Ovary (tissue), 9 donors: Measurements from ENCODE around the gene UBR3. TPM values are rescaled to one million over a fixed set of nuclear protein-coding genes. Genes with fewer than 3 reads are reported as not detected.
"Not testable (repeated sequence)": the region's sequence is repeated elsewhere in the genome, so short reads cannot be mapped to it uniquely, and the experiment has no call there.

Experiments used
- DNase-seq, 5 donors: peaks; one replicate each; pipeline ENCODE4 v3.0.0-alpha.2; 2019 to 2020
- H3K27ac ChIP-seq, 2 donors: fragments of 200-600 bp; one replicate each; pipeline versions ENCODE4 v1.5.1 to v1.8.0; 2019 to 2022
- H3K27me3 ChIP-seq: fragments of 200-600 bp; one replicate; pipeline ENCODE4 v1.8.0; 2022
- H3K36me3 ChIP-seq: fragments of 200-600 bp; sonication (generic); one replicate; pipeline ENCODE4 v1.5.1; 2019
- H3K4me1 ChIP-seq: one replicate; pipeline ENCODE4 v1.8.1; 2013; ENCODE audit warnings: mild to moderate bottlenecking, moderate library complexity; ENCODE audit not compliant: insufficient read depth
- H3K4me3 ChIP-seq: fragments of 200-600 bp; sonication (generic); one replicate; pipeline ENCODE4 v1.5.1; 2017
- H3K9me3 ChIP-seq, 2 donors: fragments of 200-600 bp in 1 of 2; sonication (generic) in 1 of 2; one replicate each; pipeline versions ENCODE4 v1.5.1 to v1.8.1; 2013 to 2019; ENCODE audit warnings: mild to moderate bottlenecking in 1 of 2, moderate library complexity in 1 of 2
- EP300 ChIP-seq: sonication (generic); formaldehyde crosslinking; IDR thresholded peaks from one replicate; pipeline ENCODE4 v1.6.1; 2017; ENCODE audit warnings: antibody characterized with exemption
- POLR2A ChIP-seq: fragments of 450-650 bp; IDR thresholded peaks from one replicate; pipeline ENCODE4 v1.6.1; 2017; ENCODE audit warnings: antibody characterized with exemption, mild to moderate bottlenecking, moderate library complexity
- WGBS, 3 donors: extraction: QIAGEN DNeasy Blood & Tissue Kit in 1 of 3; methylation state at CpG; one replicate each; pipeline versions ENCODE4 v1.1.5 to v1.1.7; 2013 to 2017; 5-methylcytosine and 5-hydroxymethylcytosine counted together
- intact Hi-C, 4 donors: fragments of 100-400 bp; cut with DNase I; formaldehyde crosslinking; loops; one replicate each; pipeline versions ENCODE4 v1.11.0 to v1.15.1; 2022 to 2023
- polyA plus RNA-seq, 2 donors: library from polyadenylated mRNA; stranded (reverse); fragments of 200-250 nt in 1 of 2; fragments of 350-450 nt in 1 of 2; fragmentation: Illumina TruSeq in 1 of 2; extraction: RNeasy Lipid Tissue Mini Kit (QIAGEN cat#74804) in 1 of 2; gene quantifications; one replicate each; pipeline ENCODE4 v1.2.3, GENCODE V29; 2013 to 2014
- total RNA-seq, 7 donors: library from RNA; depleted of rRNA in 2 of 7; stranded (reverse); fragments of >200 nt in 2 of 7; fragmentation: NEBNext Ultra II Directional in 3 of 7; extraction: Animal tissue kit (Norgen Biotek cat#: 25700) in 3 of 7; gene quantifications; one replicate each; pipeline versions ENCODE4 v1.1.0 to v1.2.4, GENCODE V29; 2016 to 2023
- TF ChIP-seq, protein P1 (sequence below), 3 donors: fragments of 450-650 bp in 2 of 3; fragments of 200-600 bp in 1 of 3; IDR thresholded peaks; one replicate each; pipeline versions ENCODE4 v1.5.1 to v1.8.0; 2016 to 2022; ENCODE audit warnings: antibody characterized with exemption in 3 of 3, mild to moderate bottlenecking in 1 of 3
- donor health status: DM: no; HTN: no; CAD: no; lungs with moderate emphysema.
- donor health status: DM: no; HTN: no; CAD: no.
- donor health status: Bipolar disorder and iron deficiency.
- donor health status: DM: yes; HTN: yes; CAD: no.
- donor health status: DM: no; HTN: no; CAD: no.
- donor health status: DM: yes; HTN: yes; CAD: no.

The UBR3 gene
- total and polyA plus RNA-seq, 9 donors = 13.6 to 63.4 (median 45.1) TPM

- WGBS, 3 donors = 40 to 58% (median 57%) methylated on average over 4 of the region's 4 CpGs
- TF ChIP-seq, protein P1, sequence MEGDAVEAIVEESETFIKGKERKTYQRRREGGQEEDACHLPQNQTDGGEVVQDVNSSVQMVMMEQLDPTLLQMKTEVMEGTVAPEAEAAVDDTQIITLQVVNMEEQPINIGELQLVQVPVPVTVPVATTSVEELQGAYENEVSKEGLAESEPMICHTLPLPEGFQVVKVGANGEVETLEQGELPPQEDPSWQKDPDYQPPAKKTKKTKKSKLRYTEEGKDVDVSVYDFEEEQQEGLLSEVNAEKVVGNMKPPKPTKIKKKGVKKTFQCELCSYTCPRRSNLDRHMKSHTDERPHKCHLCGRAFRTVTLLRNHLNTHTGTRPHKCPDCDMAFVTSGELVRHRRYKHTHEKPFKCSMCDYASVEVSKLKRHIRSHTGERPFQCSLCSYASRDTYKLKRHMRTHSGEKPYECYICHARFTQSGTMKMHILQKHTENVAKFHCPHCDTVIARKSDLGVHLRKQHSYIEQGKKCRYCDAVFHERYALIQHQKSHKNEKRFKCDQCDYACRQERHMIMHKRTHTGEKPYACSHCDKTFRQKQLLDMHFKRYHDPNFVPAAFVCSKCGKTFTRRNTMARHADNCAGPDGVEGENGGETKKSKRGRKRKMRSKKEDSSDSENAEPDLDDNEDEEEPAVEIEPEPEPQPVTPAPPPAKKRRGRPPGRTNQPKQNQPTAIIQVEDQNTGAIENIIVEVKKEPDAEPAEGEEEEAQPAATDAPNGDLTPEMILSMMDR (IDR thresholded peaks at IDR 0.05) = no peak
- TF ChIP-seq POLR2A (no peak), EP300 (no peak)
- intact Hi-C loops = no loop called here
- Histone ChIP-seq H3K4me3 (no peak overlapping the region), H3K9me3 (no peaks in the 10 kb centered on the region), H3K27me3 (no peaks in the 10 kb centered on the region), H3K36me3 (no peaks in the 10 kb centered on the region), H3K27ac (no peak overlapping the region), H3K4me1 (no peaks in the 10 kb centered on the region)
- no peak for DNase-seq
Observed at GRCh38 chr2:170106102-170106840, 279.0 kb downstream of the UBR3 start.

GRCh38 chr2:170113168-170113894 lies 286.1 kb downstream of the UBR3 start:
- no peak for DNase-seq
- no peak overlapping the region for H3K4me3 ChIP-seq
- no peak overlapping the region for H3K27ac ChIP-seq
- intact Hi-C loops = no loop called here
- H3K9me3 ChIP-seq = peaks cover 0 to 3% of the 10 kb centered on the region in 2 donors
- H3K27me3 ChIP-seq = no peaks in the 10 kb centered on the region
- 68 to 82% (median 77%) methylated on average over 4 of the region's 4 CpGs for WGBS, 3 donors
- TF ChIP-seq, protein P1 (IDR thresholded peaks at IDR 0.05) = no peak
- TF ChIP-seq POLR2A (no peak), EP300 (no peak)
- H3K4me1 ChIP-seq = no peaks in the 10 kb centered on the region
- H3K36me3 ChIP-seq = no peaks in the 10 kb centered on the region

DNA sequence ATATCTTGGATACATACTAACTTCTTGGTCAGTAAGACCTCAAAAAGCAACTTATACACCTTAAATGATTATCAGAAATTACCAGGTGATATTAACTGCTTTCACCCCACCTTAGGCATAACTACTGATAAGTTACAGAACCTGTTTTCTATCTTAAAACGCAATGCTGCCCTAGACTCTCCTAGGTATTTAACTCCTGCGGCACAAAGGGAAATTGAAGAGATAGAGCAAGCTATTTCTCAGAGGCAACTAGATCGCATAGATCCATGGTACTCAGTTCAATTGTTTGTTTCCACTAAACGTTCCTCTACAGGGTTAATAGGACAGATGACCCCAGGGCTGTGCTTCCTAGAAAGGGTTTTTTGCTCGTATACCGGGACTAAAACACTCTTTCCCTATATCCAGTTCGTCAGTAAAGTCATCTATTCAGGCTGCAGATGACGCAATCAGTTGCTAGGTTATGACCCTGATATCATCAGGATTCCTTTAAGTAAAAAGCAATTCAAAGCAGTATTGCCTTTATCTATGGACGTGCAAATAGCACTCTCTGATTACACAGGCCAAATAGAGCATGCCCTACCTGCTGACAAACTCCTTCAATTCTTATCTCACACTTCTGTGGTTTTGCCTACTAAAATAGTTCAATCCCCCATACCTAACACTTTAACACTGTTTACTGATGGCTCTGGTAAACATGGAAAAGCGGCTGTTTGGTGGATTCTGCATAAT lies 288.4 kb downstream of the UBR3 start:
- Histone ChIP-seq H3K4me1 (no peaks in the 10 kb centered on the region), H3K36me3 (no peaks in the 10 kb centered on the region), H3K4me3 (no peak overlapping the region), H3K27me3 (no peaks in the 10 kb centered on the region), H3K27ac (no peak overlapping the region), H3K9me3 (peaks cover 0 to 3% of the 10 kb centered on the region in 2 donors)
- TF ChIP-seq EP300 = no peak
- no peak for TF ChIP-seq POLR2A
- TF ChIP-seq, protein P1 (IDR thresholded peaks at IDR 0.05) = no peak
- intact Hi-C loops = no loop called here
- no peak for DNase-seq
- 57 to 74% (median 69%) methylated on average over 10 of the region's 10 CpGs for WGBS, 3 donors

DNA sequence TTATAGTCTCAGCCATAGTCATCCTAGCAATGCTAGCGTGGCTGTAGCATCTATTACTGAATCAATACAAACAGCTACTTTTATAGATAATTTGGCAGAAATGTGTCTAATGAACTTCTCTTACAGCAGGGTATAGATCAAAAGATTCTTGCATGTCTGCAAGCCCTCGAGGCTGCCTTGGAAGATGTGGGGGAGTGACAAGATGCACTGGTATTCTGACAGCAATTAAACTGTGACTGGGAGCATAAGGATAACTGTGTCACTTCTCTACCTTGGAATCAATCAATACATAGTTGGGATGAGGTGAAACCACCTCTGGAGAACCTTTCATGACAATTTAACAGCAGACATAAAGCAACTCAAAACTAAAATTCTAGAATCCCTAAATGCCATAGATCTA lies 291.4 kb downstream of the UBR3 start:
- no peak for DNase-seq
- Histone ChIP-seq H3K27me3 (no peaks in the 10 kb centered on the region), H3K9me3 (peaks cover 0 to 3% of the 10 kb centered on the region in 2 donors), H3K4me1 (no peaks in the 10 kb centered on the region), H3K36me3 (no peaks in the 10 kb centered on the region), H3K27ac (no peak overlapping the region), H3K4me3 (no peak overlapping the region)
- WGBS, 3 donors = 35 to 47% (median 46%) methylated on average over 2 of the region's 2 CpGs
- intact Hi-C loops = no loop called here
- TF ChIP-seq, protein P1 (IDR thresholded peaks at IDR 0.05) = no peak
- TF ChIP-seq POLR2A (no peak), EP300 (no peak)

DNA sequence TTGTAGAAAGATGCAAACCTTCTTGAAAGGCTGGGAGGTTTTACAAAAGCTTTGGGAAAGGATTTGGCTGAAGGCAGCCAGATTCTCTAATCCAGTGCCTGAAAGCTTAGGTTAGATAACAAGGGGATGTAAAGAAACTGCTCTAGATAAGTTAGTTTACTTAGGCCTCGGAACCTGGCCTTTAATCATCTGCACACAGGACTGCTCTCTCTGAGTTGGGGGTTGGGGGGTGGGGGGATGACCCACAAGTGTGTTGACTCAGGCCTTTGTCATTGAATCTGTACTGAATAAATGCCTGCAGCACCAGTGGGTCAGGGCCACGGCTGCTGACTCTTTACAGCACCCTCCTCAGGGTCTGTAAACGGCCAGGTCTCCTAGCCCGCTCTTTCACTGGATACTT lies 292.1 kb downstream of the UBR3 start:
- H3K4me1 ChIP-seq, intact Hi-C loops: not testable (repeated sequence)

More for the DNA sequence above, 292.1 kb downstream of the UBR3 start:
- not testable (repeated sequence) for H3K27me3 ChIP-seq, H3K36me3 ChIP-seq, H3K27ac ChIP-seq, H3K4me3 ChIP-seq, DNase-seq, H3K9me3 ChIP-seq
- WGBS, 3 donors = 68 to 92% (median 78%) methylated on average over 4 of the region's 4 CpGs
